ENCODE measurements around the gene TASL.
"Not testable (repeated sequence)": the region's sequence is repeated elsewhere in the genome, so short reads cannot be mapped to it uniquely, and the experiment has no call there.

The TASL gene

DNA sequence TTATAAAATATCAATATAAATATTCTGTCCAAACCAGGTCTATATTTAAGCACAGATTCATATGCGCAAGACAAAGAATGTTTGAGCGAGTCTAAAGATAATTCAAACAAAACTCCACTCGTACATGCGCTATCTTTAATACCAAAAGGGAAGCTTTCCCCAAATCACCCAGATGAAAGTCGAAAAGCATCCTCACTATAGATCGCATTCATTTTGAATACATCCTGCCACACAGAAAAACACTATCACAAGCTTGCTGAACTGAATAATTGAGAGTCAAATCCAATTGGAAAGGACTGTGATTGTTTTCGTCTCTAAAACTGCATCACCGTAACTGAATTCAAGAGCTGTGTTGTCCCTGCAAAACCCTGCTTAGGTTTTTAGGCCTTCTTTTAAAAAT lies 685 bp downstream of the TASL start:
- DNase-seq (ENCODE audit: low read depth): no peak

DNA sequence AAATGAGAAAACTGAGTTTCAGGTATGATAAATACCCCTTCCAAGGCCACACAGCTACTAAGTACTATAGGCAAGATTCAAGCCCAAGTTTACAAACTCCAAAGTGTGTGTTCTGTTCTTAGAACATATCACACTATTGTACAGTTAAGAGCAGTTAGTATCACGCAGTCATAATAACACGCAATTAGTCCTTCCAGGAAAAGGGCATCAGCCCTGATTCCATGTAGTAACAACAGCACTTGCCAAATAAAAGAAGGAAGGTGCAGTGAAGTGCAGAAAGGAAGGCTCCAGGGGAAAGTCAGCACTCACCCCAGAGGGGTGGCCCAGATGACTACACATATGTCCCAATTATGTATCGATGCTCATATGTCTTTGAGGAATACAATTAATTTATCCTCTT lies 4.4 kb downstream of the TASL start:
- DNase-seq (ENCODE audit: low read depth): no peak

DNA sequence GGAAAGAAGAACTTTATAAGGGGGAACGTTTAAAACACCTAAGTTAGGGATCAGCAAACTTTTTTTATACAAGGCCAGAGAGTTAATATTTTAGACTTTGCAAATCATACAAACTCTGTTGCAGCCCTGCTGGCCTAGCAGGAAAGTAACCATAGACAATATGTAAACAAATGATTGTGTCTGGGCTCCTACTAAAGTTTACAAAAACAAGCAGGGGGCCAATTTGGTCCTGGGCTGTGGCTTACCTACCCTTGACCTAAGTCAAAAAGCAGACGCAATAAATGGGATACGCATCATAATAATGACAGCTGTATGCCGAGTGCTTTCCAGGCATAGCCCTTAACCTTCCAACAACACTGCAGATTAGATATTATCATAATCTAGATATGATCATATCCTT lies 4.9 kb downstream of the TASL start:
- no peak for DNase-seq (ENCODE audit: low read depth)

DNA sequence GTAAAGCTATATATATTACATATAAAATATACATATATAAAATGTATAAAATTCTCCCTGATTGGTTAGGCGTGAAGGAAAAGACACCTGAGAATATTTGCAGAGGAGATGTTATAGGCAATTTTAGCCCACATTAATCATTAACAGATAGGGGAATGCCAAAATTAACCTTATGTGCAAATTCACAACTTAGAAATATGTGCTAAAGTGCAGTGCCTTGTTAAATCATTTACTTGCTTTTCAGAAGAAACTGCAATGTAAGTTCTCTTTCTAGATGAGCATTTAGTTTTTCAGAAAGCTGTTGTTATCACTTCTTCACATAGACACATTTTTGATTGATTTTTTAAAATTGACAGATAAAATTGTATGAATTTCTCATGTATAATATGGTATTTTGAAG lies 5.6 kb downstream of the TASL start:
- no peak for DNase-seq (ENCODE audit: low read depth)

DNA sequence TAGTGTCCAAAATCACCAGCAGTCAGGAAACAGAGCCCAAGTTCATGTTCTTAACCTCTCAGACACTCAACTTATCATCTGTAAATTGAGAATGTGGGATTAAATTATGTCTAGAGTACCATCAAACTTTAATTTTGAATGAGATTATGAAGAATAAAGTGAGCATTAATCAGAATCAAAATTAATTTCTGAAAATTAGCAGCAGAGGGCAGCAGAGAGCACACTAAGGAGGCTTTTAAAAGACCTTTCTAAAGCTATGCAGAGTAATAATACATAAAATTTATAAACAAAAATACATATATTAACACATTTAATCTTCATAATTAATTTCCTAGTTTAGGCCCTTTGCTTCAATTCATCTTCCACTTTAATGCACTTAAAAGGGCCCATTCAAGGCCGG lies 7.1 kb downstream of the TASL start:
- peak; percentile 27 for DNase-seq (ENCODE audit: low read depth)

DNA sequence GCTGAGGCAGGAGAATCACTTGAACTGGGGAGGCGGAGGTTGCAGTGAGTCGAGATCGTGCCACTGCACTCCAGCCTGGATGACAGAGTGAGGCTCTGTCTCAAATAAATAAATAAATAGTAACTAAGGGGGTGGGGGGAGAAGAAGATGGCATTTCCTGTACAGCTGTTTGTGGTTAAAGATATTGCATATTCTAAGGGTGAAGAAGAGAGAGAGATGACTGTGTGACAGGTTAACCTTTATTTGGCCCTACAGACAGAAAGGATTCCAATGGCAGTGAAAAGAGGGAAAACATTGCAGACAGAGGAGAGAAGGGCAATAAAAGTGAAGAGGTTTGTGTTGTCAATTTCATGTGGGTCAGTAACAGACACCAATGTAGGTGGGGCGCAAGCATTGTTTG lies 9.4 kb downstream of the TASL start:
- DNase-seq (ENCODE audit: low read depth): peak; percentile 67

DNA sequence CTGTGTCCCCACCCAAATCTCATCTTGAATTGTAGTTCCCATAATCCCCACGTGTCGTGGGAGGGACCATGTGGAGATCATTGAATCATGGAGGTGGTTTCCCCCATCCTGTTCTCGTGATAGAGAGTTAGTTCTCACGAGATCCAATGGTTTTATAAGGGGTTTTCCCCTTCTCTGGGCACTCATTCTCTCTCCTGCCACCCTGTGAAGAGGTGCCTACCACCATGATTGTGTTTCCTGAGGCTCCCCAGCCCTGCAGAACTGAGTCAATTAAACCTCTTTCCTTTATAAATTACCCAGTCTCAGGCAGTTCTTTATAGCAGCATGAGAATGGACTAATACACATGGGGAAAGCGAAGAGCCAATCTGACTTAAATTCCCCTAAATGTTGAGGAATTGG lies 14.5 kb downstream of the TASL start:
- not testable (repeated sequence) for DNase-seq (ENCODE audit: low read depth)

DNA sequence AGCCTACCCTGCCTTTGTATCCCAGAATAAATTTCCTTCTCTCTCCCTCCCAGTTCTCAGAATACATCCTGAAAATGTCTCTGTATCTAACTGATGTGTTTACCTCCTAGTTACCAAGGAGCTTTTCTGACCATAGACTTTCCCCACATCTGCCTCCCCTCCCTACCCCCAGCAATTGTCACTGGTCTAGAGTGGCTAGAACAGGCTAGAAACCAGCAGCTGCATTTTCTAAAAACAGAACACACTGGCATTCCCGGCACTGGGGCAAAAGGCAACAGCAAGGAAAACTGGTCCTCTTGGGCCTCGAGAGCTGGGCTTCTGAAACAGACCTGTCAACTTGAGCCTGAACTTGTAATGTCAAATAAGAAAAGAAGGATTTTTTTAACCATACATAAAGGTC lies 16.4 kb downstream of the TASL start:
- no peak for DNase-seq (ENCODE audit: low read depth)

DNA sequence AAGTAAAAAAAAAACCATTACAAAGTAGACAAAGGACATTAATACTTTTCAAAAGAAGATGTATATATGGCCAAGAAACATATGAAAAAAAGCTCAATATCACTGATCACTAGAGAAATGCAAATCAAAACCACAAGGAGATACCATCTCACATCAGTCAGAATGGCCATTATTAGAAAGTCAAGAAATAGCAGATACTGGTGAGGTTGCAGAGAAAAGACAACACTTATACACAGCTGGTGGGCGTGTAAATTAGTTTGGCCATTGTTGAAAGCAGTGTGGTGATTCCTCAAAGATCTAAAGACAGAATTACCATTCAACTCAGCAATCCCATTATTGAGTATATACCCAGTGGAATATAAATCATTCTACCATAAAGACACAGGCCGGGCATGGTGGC lies 39.3 kb downstream of the TASL start:
- no peak for DNase-seq (ENCODE audit: low read depth)

DNA sequence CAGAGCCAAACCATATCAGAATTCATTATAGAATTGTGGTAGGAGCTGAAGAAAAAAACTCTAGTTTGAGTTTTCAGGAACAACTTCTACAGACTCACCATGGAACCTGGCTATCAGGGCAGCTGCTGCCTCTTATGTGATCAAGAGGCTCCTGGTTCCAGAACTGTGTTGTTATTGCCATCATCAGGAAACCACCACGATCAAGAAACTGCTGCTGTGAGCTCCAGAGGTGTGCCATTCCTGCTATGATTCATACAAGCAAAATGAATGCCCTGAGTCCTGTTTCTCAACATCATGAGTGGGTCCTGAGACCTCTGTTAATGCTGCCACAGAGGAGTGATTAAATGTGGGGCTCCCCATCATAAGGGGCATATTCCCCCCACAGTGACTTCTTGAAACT lies 43.7 kb downstream of the TASL start:
- DNase-seq (ENCODE audit: low read depth): no peak

DNA sequence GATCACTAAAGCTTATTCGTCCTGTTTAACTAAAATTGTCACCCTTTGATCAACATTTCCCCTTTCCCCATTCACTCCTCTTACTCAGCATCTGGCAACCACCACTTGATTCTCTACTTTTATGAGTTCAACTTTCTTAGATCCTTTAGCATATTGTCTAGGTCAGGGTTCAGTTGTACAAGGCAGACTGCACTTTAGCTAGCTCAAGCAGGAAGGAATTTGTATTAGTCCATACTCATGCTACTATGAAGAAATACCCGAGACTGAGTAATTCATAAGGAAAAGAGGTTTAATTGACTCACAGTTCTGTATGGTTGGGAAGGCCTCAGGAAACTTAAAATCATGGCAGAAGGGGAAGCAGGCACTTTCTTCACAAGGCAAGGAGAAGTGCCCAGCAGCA lies 44.3 kb downstream of the TASL start:
- DNase-seq (ENCODE audit: low read depth): peak; percentile 46

DNA sequence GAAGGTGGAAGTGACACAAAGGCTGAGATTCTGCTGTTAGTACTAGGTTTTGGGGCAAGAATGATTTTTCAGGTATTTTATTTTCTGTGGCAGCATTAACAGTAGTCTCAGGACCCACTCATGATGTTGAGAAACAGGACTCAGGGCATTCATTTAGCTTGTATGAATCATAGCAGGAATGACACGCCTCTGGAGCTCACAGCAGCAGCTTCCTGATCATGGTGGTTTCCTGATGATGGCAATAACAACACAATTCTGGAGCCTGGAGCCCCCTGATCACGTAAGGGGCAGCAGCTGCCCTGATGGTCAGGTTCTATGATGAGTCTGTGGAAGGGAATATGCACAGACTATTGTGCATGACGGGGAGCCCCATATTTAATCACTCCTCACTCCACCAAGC lies 47.0 kb downstream of the TASL start:
- peak; percentile 48 for DNase-seq (ENCODE audit: low read depth)

DNA sequence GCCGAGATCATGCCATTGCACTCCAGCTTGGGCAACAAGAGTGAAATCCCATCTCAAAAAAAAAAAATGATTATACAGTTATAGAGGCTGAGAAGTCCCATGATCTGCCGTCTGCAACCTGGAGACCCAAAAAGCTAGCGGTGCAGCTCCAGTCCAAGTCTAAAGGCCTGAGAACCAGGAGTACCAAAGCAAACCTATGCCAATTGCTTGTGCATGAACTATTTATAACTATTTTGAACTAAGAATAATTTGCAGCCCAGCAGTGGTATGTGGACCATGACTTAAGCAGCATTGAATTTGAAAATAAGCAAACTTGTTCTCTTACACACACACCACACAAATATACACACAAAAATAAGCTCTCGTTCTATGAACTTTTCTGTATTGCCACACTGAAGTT lies 51.8 kb downstream of the TASL start:
- DNase-seq (ENCODE audit: low read depth): no peak

DNA sequence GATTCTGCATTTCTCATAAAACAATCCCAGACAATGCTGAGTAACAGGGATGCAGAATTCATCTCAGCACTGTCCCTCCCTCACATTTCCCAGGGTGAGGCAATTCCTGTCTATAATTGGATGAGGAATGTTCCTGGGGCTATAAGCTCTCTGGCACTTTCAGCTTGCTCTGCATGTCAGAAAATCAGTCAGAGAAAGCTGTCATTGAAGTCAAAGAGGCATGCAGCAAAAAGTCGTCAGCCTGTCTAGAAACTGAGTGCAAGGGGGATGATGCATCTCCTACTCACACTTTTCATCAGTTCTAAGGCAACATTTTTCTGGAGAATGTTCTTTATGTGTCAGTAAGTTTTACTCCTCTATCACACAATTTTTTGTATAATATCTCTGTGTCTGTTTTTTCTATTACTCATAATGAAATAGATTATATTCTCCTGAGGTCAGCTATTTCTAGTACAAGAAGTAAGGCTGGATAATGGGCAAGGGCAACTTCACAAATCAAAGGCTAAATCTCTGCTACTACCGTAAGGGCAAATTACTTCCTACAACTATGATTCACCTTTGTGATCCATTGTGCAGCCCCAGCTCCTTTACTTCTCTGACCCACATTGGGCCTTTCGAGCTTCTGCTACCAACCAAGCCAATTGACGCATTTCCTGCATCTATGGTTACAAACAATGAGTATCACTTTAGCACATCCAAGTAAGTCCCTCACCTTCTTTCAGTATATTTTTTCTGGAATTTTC lies 56.0 kb downstream of the TASL start:
- peak; percentile 24 for DNase-seq (ENCODE audit: low read depth)

DNA sequence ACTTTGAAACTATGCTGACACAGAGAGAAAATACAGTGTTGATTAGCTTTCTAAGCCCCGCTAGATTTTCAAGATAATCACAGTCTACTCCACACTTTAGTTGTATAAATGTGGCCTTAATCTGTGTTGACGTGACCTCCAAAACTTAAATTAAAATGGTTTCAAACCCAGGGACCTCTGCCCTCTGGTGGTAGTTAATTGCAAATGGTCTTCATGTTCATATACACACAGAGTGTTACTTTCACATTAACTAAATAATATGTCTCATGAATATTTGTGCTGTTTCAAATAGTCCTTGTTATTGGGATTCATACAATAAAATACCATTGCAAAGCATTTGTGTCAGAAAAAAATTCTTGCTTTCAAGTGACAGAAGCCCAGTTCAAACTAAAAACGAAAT lies 64.3 kb downstream of the TASL start:
- peak; percentile 18 for DNase-seq (ENCODE audit: low read depth)
